IMR-90 (cell line): ENCODE results near the gene PITPNM1. TPM values are rescaled to one million over a fixed set of nuclear protein-coding genes. Genes with fewer than 3 reads are reported as not detected.

Source experiments
- ATAC-seq: fragments of 200-7000 bp; cut with Tn5 transposase; 2 replicates; pipeline ENCODE4 v1.9.1; 2020; ENCODE audit warnings: low read depth, mild to moderate bottlenecking, moderate library complexity
- BruUV-seq: library from RNA; stranded (reverse); fragments of 400-500 nt; replicated peaks from 2 replicates; lab custom pipeline; 2021; lab: Mats Ljungman, UMichigan
- CTCF ChIA-PET: fragments of 300-600 bp; formaldehyde crosslinking; extraction: SDS; loops from one replicate; lab custom pipeline; 2021; ENCODE audit warnings: antibody characterized with exemption; lab: Yijun Ruan, JAX
- POLR2A ChIA-PET: fragments of 300-600 bp; sonication (Branson Sonifier 250); formaldehyde crosslinking; loops from one replicate; lab custom pipeline; 2022; ENCODE audit warnings: antibody characterized with exemption; ENCODE audit not compliant: unreplicated experiment; lab: Charles Lee
- DNase-seq: peaks from one replicate; pipeline ENCODE4 v3.0.0; 2013
- H2AFZ ChIP-seq: replicated peaks from 2 replicates; pipeline ENCODE3; 2013; ENCODE audit warnings: low read length, mild to moderate bottlenecking; ENCODE audit not compliant: poor library complexity
- H2AK5ac ChIP-seq: 2 replicates; pipeline ENCODE4 v1.6.1; 2013; ENCODE audit warnings: low read depth, low read length, inconsistent platforms
- H2AK9ac ChIP-seq: replicated peaks from 2 replicates; pipeline ENCODE3; 2013; ENCODE audit warnings: mild to moderate bottlenecking, low read depth, low read length, moderate library complexity; ENCODE audit not compliant: poor library complexity
- H2BK120ac ChIP-seq: 2 replicates; pipeline ENCODE4 v1.6.1; 2013; ENCODE audit warnings: low read depth, low read length, inconsistent platforms
- H2BK15ac ChIP-seq: 3 replicates; pipeline ENCODE4 v1.6.1; 2013; ENCODE audit warnings: low read depth, low read length, inconsistent platforms
- H2BK20ac ChIP-seq: 2 replicates; pipeline ENCODE4 v1.6.1; 2013; ENCODE audit warnings: low read depth, mild to moderate bottlenecking, inconsistent platforms, low read length, moderate library complexity
- H2BK5ac ChIP-seq: 2 replicates; pipeline ENCODE4 v1.6.1; 2013; ENCODE audit warnings: mild to moderate bottlenecking, low read depth, low read length, inconsistent platforms; ENCODE audit not compliant: poor library complexity, severe bottlenecking
- H3K14ac ChIP-seq: replicated peaks from 2 replicates; pipeline ENCODE4 v1.6.1; 2013; ENCODE audit warnings: low read depth, low read length, inconsistent platforms
- H3K18ac ChIP-seq: 2 replicates; pipeline ENCODE4 v1.6.1; 2013; ENCODE audit warnings: low read depth, low read length, control low read depth
- H3K23ac ChIP-seq: 2 replicates; pipeline ENCODE4 v1.6.1; 2013; ENCODE audit warnings: low read depth, low read length, inconsistent platforms
- H3K27ac ChIP-seq: 2 replicates; pipeline ENCODE4 v1.5.1; 2013; ENCODE audit warnings: mild to moderate bottlenecking, control low read depth, low read length; ENCODE audit not compliant: insufficient read depth
- H3K27me3 ChIP-seq: 2 replicates; pipeline ENCODE4 v1.6.1; 2013; ENCODE audit warnings: low read length; ENCODE audit not compliant: control insufficient read depth, insufficient read depth
- H3K36me3 ChIP-seq: 2 replicates; pipeline ENCODE4 v1.6.1; 2013; ENCODE audit warnings: low read length, mixed read lengths; ENCODE audit not compliant: control insufficient read depth, insufficient read depth
- H3K4ac ChIP-seq: 2 replicates; pipeline ENCODE4 v1.6.1; 2013; ENCODE audit warnings: low read depth, low read length, inconsistent platforms
- H3K4me1 ChIP-seq: 2 replicates; pipeline ENCODE4 v1.6.1; 2013; ENCODE audit warnings: low read length, mixed read lengths; ENCODE audit not compliant: control insufficient read depth, insufficient read depth
- H3K4me2 ChIP-seq: 2 replicates; pipeline ENCODE4 v1.6.1; 2013; ENCODE audit warnings: low read depth, mild to moderate bottlenecking, control low read depth, low read length, moderate library complexity
- H3K4me3 ChIP-seq: 2 replicates; pipeline ENCODE4 v1.5.1; 2013; ENCODE audit warnings: low read depth, mild to moderate bottlenecking, control low read depth, low read length, moderate library complexity; ENCODE audit not compliant: insufficient read depth
- H3K56ac ChIP-seq: 2 replicates; pipeline ENCODE4 v1.6.1; 2013; ENCODE audit warnings: low read length, inconsistent platforms; ENCODE audit not compliant: insufficient read depth; ENCODE audit errors: extremely low read depth
- H3K79me1 ChIP-seq, 2 experiments: 2 replicates each; pipeline ENCODE4 v1.6.1; 2013; ENCODE audit warnings: low read length in 2 of 2, inconsistent platforms in 1 of 2, low read depth in 1 of 2
- H3K9ac ChIP-seq: 2 replicates; pipeline ENCODE4 v1.6.1; 2013; ENCODE audit warnings: low read depth, low read length, control low read depth
- H3K9me1 ChIP-seq: 2 replicates; pipeline ENCODE4 v1.6.1; 2013; ENCODE audit warnings: low read length, inconsistent platforms; ENCODE audit not compliant: insufficient read depth
- H3K9me3 ChIP-seq: 2 replicates; pipeline ENCODE4 v1.6.1; 2013; ENCODE audit warnings: low read length; ENCODE audit not compliant: control insufficient read depth, insufficient read depth
- H4K20me1 ChIP-seq: 2 replicates; pipeline ENCODE4 v1.6.1; 2013; ENCODE audit warnings: low read length, inconsistent platforms; ENCODE audit not compliant: insufficient read depth
- H4K5ac ChIP-seq: 2 replicates; pipeline ENCODE4 v1.6.1; 2013; ENCODE audit warnings: mild to moderate bottlenecking, low read depth, low read length, control low read depth
- H4K8ac ChIP-seq, 2 experiments: 2 replicates each; pipeline ENCODE4 v1.6.1; 2013; ENCODE audit warnings: low read depth in 2 of 2, low read length in 2 of 2, control low read depth in 1 of 2, inconsistent platforms in 1 of 2
- H4K91ac ChIP-seq: 2 replicates; pipeline ENCODE4 v1.6.1; 2013; ENCODE audit warnings: low read depth, low read length, inconsistent platforms; ENCODE audit not compliant: insufficient read depth
- CEBPB ChIP-seq: IDR thresholded peaks from 2 replicates; pipeline ENCODE4 v1.6.1; 2012; ENCODE audit warnings: low read depth, low read length, improper control_type of control experiment
- CHD1 ChIP-seq: IDR thresholded peaks from 2 replicates; pipeline ENCODE4 v1.6.1; 2012; ENCODE audit warnings: low read depth, low read length, improper control_type of control experiment
- MAZ ChIP-seq: IDR thresholded peaks from 2 replicates; pipeline ENCODE4 v1.6.1; 2012; ENCODE audit warnings: low read depth, mild to moderate bottlenecking, low read length, improper control_type of control experiment, moderate library complexity, borderline replicate concordance
- NFE2L2 ChIP-seq: fragments of 150-350 bp; IDR thresholded peaks from 2 replicates; pipeline ENCODE4 v1.6.1; 2016; ENCODE audit warnings: low read depth, mild to moderate bottlenecking, low read length
- RAD21 ChIP-seq: IDR thresholded peaks from 2 replicates; pipeline ENCODE4 v1.6.1; 2012; ENCODE audit warnings: low read length, improper control_type of control experiment
- SMC3 ChIP-seq: fragments of 150-350 bp; IDR thresholded peaks from 2 replicates; pipeline ENCODE4 v1.6.1; 2016; ENCODE audit warnings: low read depth, mild to moderate bottlenecking, antibody characterized with exemption, low read length, moderate library complexity
- WGBS, 2 experiments: methylation state at CpG; one replicate each; pipeline versions ENCODE4 v1.1.5 to v1.1.7; 2013; ENCODE audit warnings: missing lambda C conversion rate in 2 of 2; ENCODE audit not compliant: insufficient read length in 1 of 2; ENCODE audit errors: extremely low coverage in 2 of 2; 5-methylcytosine and 5-hydroxymethylcytosine counted together
- dilution Hi-C: fragments of 300-500 bp; cut with HindIII; formaldehyde crosslinking; loops from one replicate; pipeline ENCODE4 v1.14.3; 2018; ENCODE audit warnings: low sequenced_read_pairs; ENCODE audit not compliant: unreplicated experiment
- in situ Hi-C: fragments of 300-500 bp; cut with MboI; formaldehyde crosslinking; loops from 3 replicates; pipeline ENCODE4 v1.14.3; 2019; ENCODE audit warnings: low sequenced_read_pairs, inconsistent platforms, mixed read lengths
- intact Hi-C: fragments of 100-400 bp; cut with micrococcal nuclease; formaldehyde crosslinking; loops from 2 replicates; pipeline ENCODE4 v1.10.0; 2022
- polyA plus RNA-seq, 3 experiments: library from polyadenylated mRNA; depleted of rRNA; stranded (reverse); fragments of >200 nt; gene quantifications; 2 replicates each; pipeline ENCODE4 v1.2.3, GENCODE V29; 2012; ENCODE audit warnings: low replicate concordance in 1 of 3
- total RNA-seq: library from RNA; depleted of rRNA; stranded (reverse); fragments of >200 nt; gene quantifications from 2 replicates; pipeline ENCODE4 v1.2.3, GENCODE V29; 2012
- TF ChIP-seq, protein P1 (sequence below): fragments of 150-350 bp; IDR thresholded peaks from 2 replicates; pipeline ENCODE4 v1.6.1; 2016; ENCODE audit warnings: low read depth, mild to moderate bottlenecking, low read length, moderate library complexity, borderline replicate concordance
- TF ChIP-seq, protein P2 (sequence below): conservative IDR thresholded peaks from 2 replicates; pipeline ENCODE4 v1.5.1; 2012; ENCODE audit warnings: mild to moderate bottlenecking, low read depth, low read length, improper control_type of control experiment

Gene PITPNM1
- total and polyA plus RNA-seq, 2 of the 4 experiments (the other 2 are of a cell fraction) = 5.0 to 15.4 TPM

DNA sequence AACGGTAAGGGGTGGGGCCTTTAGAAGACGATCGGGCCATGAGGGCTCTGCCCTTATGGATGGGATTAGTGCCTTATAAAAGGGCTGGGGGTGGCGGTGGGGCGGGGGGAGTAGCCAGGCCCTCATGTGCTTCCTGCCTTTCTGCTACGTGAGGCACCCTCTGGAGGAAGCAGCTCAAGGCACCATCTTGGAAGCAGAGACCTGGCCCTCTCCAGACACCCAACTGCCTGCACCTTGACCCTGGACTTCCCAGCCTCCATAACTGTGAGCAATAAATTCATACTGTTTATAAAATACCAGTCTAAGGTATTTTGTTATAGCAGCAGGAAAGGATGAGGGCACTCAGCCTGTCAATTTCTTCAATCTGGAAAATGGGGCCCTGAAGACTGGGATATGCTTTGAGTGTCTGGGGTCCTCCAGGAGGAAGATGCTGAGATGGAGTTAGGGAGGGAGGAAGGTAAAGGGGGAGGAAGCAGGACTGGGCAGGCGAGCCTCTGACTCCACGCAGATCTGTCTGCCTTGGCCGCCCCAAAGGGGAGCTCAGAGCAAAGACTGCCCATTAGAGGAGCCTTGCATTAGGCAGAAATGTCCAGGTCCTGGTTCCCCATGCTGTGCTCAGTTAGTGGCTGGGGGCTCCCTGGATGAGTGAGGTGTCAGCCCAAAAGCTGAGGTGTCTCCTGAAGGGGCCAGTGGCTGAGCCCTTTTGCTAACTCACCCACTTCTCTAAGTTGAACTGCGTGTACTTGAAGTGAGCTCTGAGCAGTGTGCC is 12.8 kb upstream of the PITPNM1 start:
- Histone ChIP-seq H3K36me3 (no peaks in the 10 kb centered on the region), H2BK120ac (no peak overlapping the region), H3K4me2 (no peak overlapping the region), H3K4me1 (no peaks in the 10 kb centered on the region), H3K9me3 (no peaks in the 10 kb centered on the region), H2BK20ac (no peak overlapping the region), H4K8ac (no peak overlapping the region), H3K56ac (no peak overlapping the region), H3K79me1 (no peaks in the 10 kb centered on the region), H4K91ac (no peak overlapping the region), H2BK15ac (no peak overlapping the region), H3K4ac (no peak overlapping the region), H3K14ac (no peak overlapping the region), H2AK5ac (no peak overlapping the region), H3K27me3 (peaks cover 36% of the 10 kb centered on the region), H3K9me1 (no peaks in the 10 kb centered on the region), H3K4me3 (no peak overlapping the region), H3K27ac (no peak overlapping the region), H2AK9ac (no peak overlapping the region), H3K9ac (no peak overlapping the region), H3K23ac (no peak overlapping the region), H3K18ac (no peak overlapping the region), H4K5ac (no peak overlapping the region), H4K20me1 (no peaks in the 10 kb centered on the region), H2BK5ac (no peak overlapping the region), H2AFZ (no peak overlapping the region)
- ChIA-PET CTCF (no interaction called here), POLR2A (no interaction called here)
- no TSS peak for BruUV-seq
- TF ChIP-seq, protein P1, sequence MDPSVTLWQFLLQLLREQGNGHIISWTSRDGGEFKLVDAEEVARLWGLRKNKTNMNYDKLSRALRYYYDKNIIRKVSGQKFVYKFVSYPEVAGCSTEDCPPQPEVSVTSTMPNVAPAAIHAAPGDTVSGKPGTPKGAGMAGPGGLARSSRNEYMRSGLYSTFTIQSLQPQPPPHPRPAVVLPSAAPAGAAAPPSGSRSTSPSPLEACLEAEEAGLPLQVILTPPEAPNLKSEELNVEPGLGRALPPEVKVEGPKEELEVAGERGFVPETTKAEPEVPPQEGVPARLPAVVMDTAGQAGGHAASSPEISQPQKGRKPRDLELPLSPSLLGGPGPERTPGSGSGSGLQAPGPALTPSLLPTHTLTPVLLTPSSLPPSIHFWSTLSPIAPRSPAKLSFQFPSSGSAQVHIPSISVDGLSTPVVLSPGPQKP = no peak
- no peak for TF ChIP-seq MAZ
- TF ChIP-seq, protein P2, sequence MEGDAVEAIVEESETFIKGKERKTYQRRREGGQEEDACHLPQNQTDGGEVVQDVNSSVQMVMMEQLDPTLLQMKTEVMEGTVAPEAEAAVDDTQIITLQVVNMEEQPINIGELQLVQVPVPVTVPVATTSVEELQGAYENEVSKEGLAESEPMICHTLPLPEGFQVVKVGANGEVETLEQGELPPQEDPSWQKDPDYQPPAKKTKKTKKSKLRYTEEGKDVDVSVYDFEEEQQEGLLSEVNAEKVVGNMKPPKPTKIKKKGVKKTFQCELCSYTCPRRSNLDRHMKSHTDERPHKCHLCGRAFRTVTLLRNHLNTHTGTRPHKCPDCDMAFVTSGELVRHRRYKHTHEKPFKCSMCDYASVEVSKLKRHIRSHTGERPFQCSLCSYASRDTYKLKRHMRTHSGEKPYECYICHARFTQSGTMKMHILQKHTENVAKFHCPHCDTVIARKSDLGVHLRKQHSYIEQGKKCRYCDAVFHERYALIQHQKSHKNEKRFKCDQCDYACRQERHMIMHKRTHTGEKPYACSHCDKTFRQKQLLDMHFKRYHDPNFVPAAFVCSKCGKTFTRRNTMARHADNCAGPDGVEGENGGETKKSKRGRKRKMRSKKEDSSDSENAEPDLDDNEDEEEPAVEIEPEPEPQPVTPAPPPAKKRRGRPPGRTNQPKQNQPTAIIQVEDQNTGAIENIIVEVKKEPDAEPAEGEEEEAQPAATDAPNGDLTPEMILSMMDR = no peak
- no peak for TF ChIP-seq CEBPB
- TF ChIP-seq SMC3 = no peak
- no peak for TF ChIP-seq NFE2L2
- no peak for TF ChIP-seq RAD21
- no peak for TF ChIP-seq CHD1
- in situ Hi-C loops (no loop called here), intact Hi-C loops (no loop called here), dilution Hi-C loops (no loop called here)
- no peak for DNase-seq
- 45% methylated on average over 2 of the region's 10 CpGs; no CpG with 5 or more reads in 1 of the 2 experiments for WGBS, 2 experiments
- ATAC-seq = no peak
